Measurements from ENCODE around the gene TFEB.

DNA sequence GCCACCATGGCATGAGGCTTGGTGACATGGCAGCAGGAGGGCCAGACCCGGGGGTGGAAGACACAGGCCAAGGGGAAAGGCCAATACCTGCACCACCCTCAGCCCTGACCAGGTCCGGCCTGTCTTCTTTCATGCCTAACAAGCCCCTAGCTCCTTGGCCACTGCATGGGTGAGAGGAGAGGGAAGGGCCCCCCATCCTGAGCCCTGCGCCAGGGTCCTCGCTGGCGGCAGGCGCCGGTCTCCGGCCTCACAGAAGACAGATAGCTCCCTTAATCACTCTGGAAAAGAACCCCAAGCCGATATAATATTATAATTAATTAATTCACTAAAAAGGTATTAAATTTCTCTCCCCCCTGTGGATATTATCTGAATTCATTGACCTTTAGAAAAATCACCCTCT is 55.7 kb downstream of the TFEB start:
- TF ChIP-seq POLR2AphosphoS5 (IDR thresholded peaks at IDR 0.05; ENCODE audit: low read depth) (no peak), REST (IDR thresholded peaks at IDR 0.05; ENCODE audit: insufficient replicate concordance, low read depth) (no peak)
- TF ChIP-seq, protein P1, sequence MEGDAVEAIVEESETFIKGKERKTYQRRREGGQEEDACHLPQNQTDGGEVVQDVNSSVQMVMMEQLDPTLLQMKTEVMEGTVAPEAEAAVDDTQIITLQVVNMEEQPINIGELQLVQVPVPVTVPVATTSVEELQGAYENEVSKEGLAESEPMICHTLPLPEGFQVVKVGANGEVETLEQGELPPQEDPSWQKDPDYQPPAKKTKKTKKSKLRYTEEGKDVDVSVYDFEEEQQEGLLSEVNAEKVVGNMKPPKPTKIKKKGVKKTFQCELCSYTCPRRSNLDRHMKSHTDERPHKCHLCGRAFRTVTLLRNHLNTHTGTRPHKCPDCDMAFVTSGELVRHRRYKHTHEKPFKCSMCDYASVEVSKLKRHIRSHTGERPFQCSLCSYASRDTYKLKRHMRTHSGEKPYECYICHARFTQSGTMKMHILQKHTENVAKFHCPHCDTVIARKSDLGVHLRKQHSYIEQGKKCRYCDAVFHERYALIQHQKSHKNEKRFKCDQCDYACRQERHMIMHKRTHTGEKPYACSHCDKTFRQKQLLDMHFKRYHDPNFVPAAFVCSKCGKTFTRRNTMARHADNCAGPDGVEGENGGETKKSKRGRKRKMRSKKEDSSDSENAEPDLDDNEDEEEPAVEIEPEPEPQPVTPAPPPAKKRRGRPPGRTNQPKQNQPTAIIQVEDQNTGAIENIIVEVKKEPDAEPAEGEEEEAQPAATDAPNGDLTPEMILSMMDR (IDR thresholded peaks at IDR 0.05; ENCODE audit: insufficient read depth, low read length), result no peak
